Measurements from ENCODE around the gene RNF130. TPM values are rescaled to one million over a fixed set of nuclear protein-coding genes. Genes with fewer than 3 reads are reported as not detected.

Gene RNF130
- total and polyA plus RNA-seq, 9 of the 15 experiments (the other 6 are each of a cell fraction or from before 2014, with no cell fraction given) = 5.8 to 39.4 (median 27.1) TPM

DNA sequence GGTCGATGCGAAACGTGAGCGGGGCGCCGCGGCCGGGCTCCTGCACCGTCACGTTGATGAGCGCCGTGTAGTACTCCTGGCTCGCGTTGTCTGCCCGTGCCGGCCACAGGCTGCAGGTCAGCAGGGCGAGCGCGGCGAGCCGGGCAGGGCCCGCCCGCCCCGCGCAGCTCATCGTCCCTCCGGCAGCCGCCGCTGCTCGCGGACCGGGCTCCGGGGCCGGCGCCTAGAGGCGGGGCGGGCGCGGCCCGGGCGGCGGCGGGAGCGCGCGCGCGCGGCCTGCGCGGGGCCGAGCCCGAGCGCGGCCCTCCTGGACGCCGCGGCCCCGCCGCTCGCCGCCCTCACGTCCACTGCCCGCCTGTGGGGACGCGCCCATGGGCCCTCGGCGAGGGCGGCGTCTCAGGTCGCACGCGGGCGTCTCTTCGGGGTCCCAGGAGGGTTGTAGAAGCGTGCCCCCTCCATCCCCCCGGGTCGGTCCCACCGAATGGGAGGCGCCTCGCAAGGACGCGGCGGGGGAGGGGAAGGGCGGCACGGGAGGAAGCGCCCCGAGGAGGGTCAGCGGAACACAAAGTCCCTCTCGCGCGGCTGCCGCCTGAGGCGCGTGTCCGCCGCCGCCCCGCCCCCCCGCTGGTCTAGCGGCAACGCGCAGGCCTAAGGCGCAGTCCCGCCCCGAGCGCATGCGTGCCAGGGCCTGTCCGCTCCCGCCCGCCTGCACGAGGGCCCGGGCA lies at the start of gene RNF130 (continued):
- no peak for TF ChIP-seq TCFL5 (CRISPR knock-in tag; conservative IDR thresholded peaks at IDR 0.05)
- TF ChIP-seq CHD4 (IDR thresholded peaks at IDR 0.05; ENCODE audit: insufficient read depth, insufficient replicate concordance, low read depth, low read length, poor library complexity, severe bottlenecking) = no peak
- peak; percentile 75 for TF ChIP-seq MYC (IDR thresholded peaks at IDR 0.05; ENCODE audit: low read depth, low read length)
- TF ChIP-seq MYC (CRISPR knock-in tag; IDR thresholded peaks at IDR 0.05; ENCODE audit: borderline replicate concordance, low read depth) = no peak
- TF ChIP-seq, protein P1, sequence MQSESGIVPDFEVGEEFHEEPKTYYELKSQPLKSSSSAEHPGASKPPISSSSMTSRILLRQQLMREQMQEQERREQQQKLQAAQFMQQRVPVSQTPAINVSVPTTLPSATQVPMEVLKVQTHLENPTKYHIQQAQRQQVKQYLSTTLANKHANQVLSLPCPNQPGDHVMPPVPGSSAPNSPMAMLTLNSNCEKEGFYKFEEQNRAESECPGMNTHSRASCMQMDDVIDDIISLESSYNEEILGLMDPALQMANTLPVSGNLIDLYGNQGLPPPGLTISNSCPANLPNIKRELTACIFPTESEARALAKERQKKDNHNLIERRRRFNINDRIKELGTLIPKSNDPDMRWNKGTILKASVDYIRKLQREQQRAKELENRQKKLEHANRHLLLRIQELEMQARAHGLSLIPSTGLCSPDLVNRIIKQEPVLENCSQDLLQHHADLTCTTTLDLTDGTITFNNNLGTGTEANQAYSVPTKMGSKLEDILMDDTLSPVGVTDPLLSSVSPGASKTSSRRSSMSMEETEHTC (IDR thresholded peaks at IDR 0.05) = no peak
- TF ChIP-seq, protein P2, sequence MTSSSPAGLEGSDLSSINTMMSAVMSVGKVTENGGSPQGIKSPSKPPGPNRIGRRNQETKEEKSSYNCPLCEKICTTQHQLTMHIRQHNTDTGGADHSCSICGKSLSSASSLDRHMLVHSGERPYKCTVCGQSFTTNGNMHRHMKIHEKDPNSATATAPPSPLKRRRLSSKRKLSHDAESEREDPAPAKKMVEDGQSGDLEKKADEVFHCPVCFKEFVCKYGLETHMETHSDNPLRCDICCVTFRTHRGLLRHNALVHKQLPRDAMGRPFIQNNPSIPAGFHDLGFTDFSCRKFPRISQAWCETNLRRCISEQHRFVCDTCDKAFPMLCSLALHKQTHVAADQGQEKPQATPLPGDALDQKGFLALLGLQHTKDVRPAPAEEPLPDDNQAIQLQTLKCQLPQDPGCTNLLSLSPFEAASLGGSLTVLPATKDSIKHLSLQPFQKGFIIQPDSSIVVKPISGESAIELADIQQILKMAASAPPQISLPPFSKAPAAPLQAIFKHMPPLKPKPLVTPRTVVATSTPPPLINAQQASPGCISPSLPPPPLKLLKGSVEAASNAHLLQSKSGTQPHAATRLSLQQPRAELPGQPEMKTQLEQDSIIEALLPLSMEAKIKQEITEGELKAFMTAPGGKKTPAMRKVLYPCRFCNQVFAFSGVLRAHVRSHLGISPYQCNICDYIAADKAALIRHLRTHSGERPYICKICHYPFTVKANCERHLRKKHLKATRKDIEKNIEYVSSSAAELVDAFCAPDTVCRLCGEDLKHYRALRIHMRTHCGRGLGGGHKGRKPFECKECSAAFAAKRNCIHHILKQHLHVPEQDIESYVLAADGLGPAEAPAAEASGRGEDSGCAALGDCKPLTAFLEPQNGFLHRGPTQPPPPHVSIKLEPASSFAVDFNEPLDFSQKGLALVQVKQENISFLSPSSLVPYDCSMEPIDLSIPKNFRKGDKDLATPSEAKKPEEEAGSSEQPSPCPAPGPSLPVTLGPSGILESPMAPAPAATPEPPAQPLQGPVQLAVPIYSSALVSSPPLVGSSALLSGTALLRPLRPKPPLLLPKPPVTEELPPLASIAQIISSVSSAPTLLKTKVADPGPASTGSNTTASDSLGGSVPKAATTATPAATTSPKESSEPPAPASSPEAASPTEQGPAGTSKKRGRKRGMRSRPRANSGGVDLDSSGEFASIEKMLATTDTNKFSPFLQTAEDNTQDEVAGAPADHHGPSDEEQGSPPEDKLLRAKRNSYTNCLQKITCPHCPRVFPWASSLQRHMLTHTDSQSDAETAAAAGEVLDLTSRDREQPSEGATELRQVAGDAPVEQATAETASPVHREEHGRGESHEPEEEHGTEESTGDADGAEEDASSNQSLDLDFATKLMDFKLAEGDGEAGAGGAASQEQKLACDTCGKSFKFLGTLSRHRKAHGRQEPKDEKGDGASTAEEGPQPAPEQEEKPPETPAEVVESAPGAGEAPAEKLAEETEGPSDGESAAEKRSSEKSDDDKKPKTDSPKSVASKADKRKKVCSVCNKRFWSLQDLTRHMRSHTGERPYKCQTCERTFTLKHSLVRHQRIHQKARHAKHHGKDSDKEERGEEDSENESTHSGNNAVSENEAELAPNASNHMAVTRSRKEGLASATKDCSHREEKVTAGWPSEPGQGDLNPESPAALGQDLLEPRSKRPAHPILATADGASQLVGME (CRISPR knock-in tag; IDR thresholded peaks at IDR 0.05) = peak; percentile 25; the same call in 1 of the 2 replicates
- TF ChIP-seq, protein P3, sequence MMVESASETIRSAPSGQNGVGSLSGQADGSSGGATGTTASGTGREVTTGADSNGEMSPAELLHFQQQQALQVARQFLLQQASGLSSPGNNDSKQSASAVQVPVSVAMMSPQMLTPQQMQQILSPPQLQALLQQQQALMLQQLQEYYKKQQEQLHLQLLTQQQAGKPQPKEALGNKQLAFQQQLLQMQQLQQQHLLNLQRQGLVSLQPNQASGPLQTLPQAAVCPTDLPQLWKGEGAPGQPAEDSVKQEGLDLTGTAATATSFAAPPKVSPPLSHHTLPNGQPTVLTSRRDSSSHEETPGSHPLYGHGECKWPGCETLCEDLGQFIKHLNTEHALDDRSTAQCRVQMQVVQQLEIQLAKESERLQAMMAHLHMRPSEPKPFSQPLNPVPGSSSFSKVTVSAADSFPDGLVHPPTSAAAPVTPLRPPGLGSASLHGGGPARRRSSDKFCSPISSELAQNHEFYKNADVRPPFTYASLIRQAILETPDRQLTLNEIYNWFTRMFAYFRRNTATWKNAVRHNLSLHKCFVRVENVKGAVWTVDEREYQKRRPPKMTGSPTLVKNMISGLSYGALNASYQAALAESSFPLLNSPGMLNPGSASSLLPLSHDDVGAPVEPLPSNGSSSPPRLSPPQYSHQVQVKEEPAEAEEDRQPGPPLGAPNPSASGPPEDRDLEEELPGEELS (CRISPR knock-in tag; IDR thresholded peaks at IDR 0.05; ENCODE audit: borderline replicate concordance) = peak; percentile 96
- no peak for TF ChIP-seq NELFE (IDR thresholded peaks at IDR 0.05; ENCODE audit: insufficient read depth, insufficient read length)
